Natural killer cell (primary cell): ENCODE data around the gene CNKSR3. TPM values are rescaled to one million over a fixed set of nuclear protein-coding genes. Genes with fewer than 3 reads are reported as not detected.

ENCODE experiments used
- ATAC-seq, 3 donors: fragments of 150-1000 bp in 2 of 3; fragments of 200-7000 bp in 1 of 3; cut with Tn5 transposase; 1 replicate in 1 of 3; 2 replicates in 2 of 3; pipeline ENCODE4 v1.10.0; 2021; ENCODE audit warnings: mild to moderate bottlenecking in 2 of 3, moderate library complexity in 2 of 3
- DNase-seq, 2 donors: peaks; one replicate each; pipeline versions ENCODE4 v3.0.0 to v3.0.0-alpha.2; 2013 to 2021; ENCODE audit warnings: mixed read lengths in 1 of 2
- H3K27ac ChIP-seq: one replicate; pipeline ENCODE4 v1.5.1; 2013; ENCODE audit warnings: mild to moderate bottlenecking, low read length
- H3K27me3 ChIP-seq: one replicate; pipeline ENCODE4 v1.6.1; 2013; ENCODE audit warnings: low read length; ENCODE audit not compliant: control insufficient read depth, insufficient read depth
- H3K36me3 ChIP-seq: one replicate; pipeline ENCODE4 v1.6.1; 2013; ENCODE audit warnings: low read length; ENCODE audit not compliant: control insufficient read depth, insufficient read depth
- H3K4me1 ChIP-seq: one replicate; pipeline ENCODE4 v1.6.1; 2013; ENCODE audit warnings: low read length; ENCODE audit not compliant: control insufficient read depth, insufficient read depth
- H3K4me3 ChIP-seq: one replicate; pipeline ENCODE4 v1.5.1; 2013; ENCODE audit warnings: low read length
- H3K9me3 ChIP-seq: one replicate; pipeline ENCODE4 v1.6.1; 2013; ENCODE audit warnings: low read length; ENCODE audit not compliant: control insufficient read depth, insufficient read depth
- H3K27ac Mint-ChIP-seq, 2 donors: one replicate each; pipeline ENCODE4 v1.8.0; 2022; ENCODE audit warnings: mild to moderate bottlenecking in 2 of 2, mixed read lengths in 2 of 2, moderate library complexity in 1 of 2
- H3K27me3 Mint-ChIP-seq, 2 donors: one replicate each; pipeline ENCODE4 v1.8.0; 2022; ENCODE audit warnings: low read depth in 2 of 2, mixed read lengths in 2 of 2
- H3K36me3 Mint-ChIP-seq: one replicate; pipeline ENCODE4 v1.8.0; 2022; ENCODE audit warnings: mixed read lengths
- H3K4me1 Mint-ChIP-seq, 2 donors: one replicate each; pipeline ENCODE4 v1.8.0; 2022; ENCODE audit warnings: mixed read lengths in 2 of 2
- H3K4me3 Mint-ChIP-seq: one replicate; pipeline ENCODE4 v1.8.0; 2022; ENCODE audit warnings: mild to moderate bottlenecking, moderate library complexity, mixed read lengths
- H3K9me3 Mint-ChIP-seq, 2 donors: one replicate each; pipeline ENCODE4 v1.8.0; 2022; ENCODE audit warnings: mixed read lengths in 2 of 2
- CTCF ChIP-seq: fragments of 200-600 bp; IDR thresholded peaks from one replicate; pipeline ENCODE4 v1.8.0; 2022; ENCODE audit warnings: antibody characterized with exemption
- WGBS: methylation state at CpG from one replicate; pipeline ENCODE4 v1.1.7; 2013; ENCODE audit warnings: missing lambda C conversion rate; ENCODE audit not compliant: insufficient coverage; 5-methylcytosine and 5-hydroxymethylcytosine counted together
- intact Hi-C: fragments of 100-400 bp; cut with micrococcal nuclease; formaldehyde crosslinking; loops from one replicate; pipeline ENCODE4 v1.14.2; 2022
- total RNA-seq, 4 donors: library from RNA; stranded (reverse); fragments of 120-200 nt in 1 of 4; gene quantifications; one replicate each; pipeline versions ENCODE4 v1.2.3 to v1.2.4, GENCODE V29; 2013 to 2022

Gene CNKSR3
- total RNA-seq, 3 donors from 2014 or later (not counting 1 experiment from before 2014, with no cell fraction given): 0.18 TPM; not detected in 2

DNA sequence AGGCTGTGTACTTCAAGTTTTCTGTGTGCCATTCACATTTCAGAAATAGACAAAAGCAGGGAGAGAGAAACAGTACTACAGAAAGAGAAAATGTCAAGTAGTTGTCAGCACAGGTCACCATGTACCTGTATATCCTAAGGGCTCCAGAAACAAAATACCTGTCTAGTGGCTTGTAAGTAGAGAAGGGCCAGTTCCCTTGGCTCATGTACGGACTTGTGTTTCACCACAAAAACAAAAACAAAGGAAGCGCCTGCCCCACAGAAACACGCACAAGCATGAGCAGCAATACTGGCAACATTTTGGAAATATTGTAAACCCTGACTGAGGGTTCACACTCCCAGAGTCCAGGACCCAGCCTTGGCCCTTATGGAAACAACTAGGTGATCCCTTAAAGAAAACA, 44.3 kb downstream of the CNKSR3 start:
- 92% methylated on average over 3 of the region's 3 CpGs for WGBS
- Mint-ChIP-seq H3K27ac (no peak overlapping the region), H3K27me3 (no peaks in the 10 kb centered on the region), H3K36me3 (no peaks in the 10 kb centered on the region), H3K4me3 (no peak overlapping the region), H3K9me3 (no peaks in the 10 kb centered on the region), H3K4me1 (no peaks in the 10 kb centered on the region)
- H3K27me3 ChIP-seq: no peaks in the 10 kb centered on the region
- H3K4me1 ChIP-seq: no peaks in the 10 kb centered on the region
- DNase-seq (no peak), ATAC-seq (no peak)
- no peaks in the 10 kb centered on the region for H3K9me3 ChIP-seq
- intact Hi-C loops: no loop called here
- no peak for TF ChIP-seq CTCF
- no peak overlapping the region for H3K4me3 ChIP-seq
- no peaks in the 10 kb centered on the region for H3K36me3 ChIP-seq
- H3K27ac ChIP-seq: no peak overlapping the region

DNA sequence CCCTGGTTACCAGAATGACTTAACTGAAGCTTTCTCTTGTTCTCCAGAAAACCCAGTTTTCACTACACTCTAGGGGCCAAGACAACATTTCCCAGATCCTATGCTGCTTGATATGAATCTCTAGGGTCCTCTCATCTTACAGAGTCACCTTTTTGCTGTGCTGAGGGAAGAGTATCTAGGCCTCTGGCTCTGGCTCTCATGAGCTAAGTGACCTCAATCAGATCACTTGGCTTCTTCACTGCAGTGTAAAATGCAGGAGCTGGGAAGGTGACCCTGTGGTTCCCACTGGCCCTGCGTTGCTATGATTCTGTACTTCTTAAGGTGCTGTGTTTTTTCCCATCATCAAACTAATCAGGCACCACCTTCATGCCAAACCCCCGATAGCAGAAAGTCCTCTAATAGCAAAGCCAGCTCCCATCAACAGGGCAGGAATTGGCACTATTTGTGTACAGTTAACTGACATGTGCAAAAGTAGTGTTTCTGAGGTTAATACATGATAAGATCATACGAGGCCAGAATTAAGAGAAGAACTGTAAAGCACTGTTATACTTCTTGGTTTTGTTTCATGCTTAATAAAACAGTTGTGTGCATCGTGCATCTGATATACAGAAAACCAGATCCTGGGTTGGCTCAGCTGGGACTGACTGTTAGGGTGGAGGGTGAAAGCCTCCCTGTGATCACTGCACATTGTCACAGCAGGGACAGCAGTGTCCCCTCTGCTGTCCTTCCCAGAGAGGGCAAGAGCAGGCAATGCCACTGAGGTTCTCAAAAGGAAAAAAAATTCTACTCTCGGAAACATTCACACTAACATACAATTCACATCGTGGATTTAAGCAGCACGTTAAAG, 46.7 kb downstream of the CNKSR3 start:
- H3K4me1 ChIP-seq: no peaks in the 10 kb centered on the region
- Mint-ChIP-seq H3K36me3 (no peaks in the 10 kb centered on the region), H3K27me3 (no peaks in the 10 kb centered on the region), H3K9me3 (no peaks in the 10 kb centered on the region), H3K27ac (no peak overlapping the region), H3K4me3 (no peak overlapping the region), H3K4me1 (no peaks in the 10 kb centered on the region)
- no peak for ATAC-seq
- no peak for DNase-seq
- no peaks in the 10 kb centered on the region for H3K27me3 ChIP-seq
- H3K4me3 ChIP-seq: no peak overlapping the region
- no peak for TF ChIP-seq CTCF
- H3K9me3 ChIP-seq: no peaks in the 10 kb centered on the region
- 85% methylated on average over 6 of the region's 7 CpGs for WGBS
- H3K36me3 ChIP-seq: no peaks in the 10 kb centered on the region
- intact Hi-C loops: no loop called here
- no peak overlapping the region for H3K27ac ChIP-seq

- H3K9me3 Mint-ChIP-seq: no peaks in the 10 kb centered on the region
- H3K36me3 ChIP-seq: no peaks in the 10 kb centered on the region
- no peak overlapping the region for H3K27ac Mint-ChIP-seq
- no peak for ATAC-seq
- no peak overlapping the region for H3K4me3 ChIP-seq
- H3K9me3 ChIP-seq: no peaks in the 10 kb centered on the region
- DNase-seq: no peak
- no peaks in the 10 kb centered on the region for H3K4me1 ChIP-seq
- intact Hi-C loops: no loop called here
- H3K4me3 Mint-ChIP-seq: no peak overlapping the region
- no peaks in the 10 kb centered on the region for H3K36me3 Mint-ChIP-seq
- H3K4me1 Mint-ChIP-seq: no peaks in the 10 kb centered on the region
- 70% methylated on average over 5 of the region's 5 CpGs for WGBS
- no peaks in the 10 kb centered on the region for H3K27me3 ChIP-seq
- H3K27me3 Mint-ChIP-seq: no peaks in the 10 kb centered on the region
- no peak for TF ChIP-seq CTCF
- no peak overlapping the region for H3K27ac ChIP-seq
These were observed 48.1 kb downstream of the CNKSR3 start for GRCh38 chr6:154462425-154462824.

DNA sequence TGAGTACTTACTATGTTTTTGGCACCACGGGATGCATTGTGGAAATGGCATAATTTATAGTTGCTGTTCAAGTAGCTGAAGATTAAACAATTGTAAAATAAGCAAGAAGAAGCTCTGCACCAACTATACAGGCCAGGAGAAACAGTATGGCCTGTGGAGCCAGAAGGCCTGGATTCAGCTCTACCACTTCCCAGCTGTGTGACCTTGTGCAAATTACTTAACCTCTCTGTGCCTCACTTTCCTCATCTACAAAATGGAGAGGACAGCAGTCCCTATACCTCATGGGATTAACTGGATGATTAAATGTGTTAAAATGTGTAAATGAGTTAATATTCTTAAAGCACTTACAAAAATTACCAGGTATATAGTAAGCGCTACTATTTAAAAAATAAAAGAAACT, 49.1 kb downstream of the CNKSR3 start:
- intact Hi-C loops: no loop called here
- no peaks in the 10 kb centered on the region for H3K4me1 Mint-ChIP-seq
- no peaks in the 10 kb centered on the region for H3K4me1 ChIP-seq
- no peaks in the 10 kb centered on the region for H3K36me3 Mint-ChIP-seq
- TF ChIP-seq CTCF: no peak
- no peak for ATAC-seq
- DNase-seq: no peak
- H3K27me3 ChIP-seq: no peaks in the 10 kb centered on the region
- no peaks in the 10 kb centered on the region for H3K36me3 ChIP-seq
- H3K27me3 Mint-ChIP-seq: no peaks in the 10 kb centered on the region
- no peaks in the 10 kb centered on the region for H3K9me3 ChIP-seq
- H3K27ac Mint-ChIP-seq: no peak overlapping the region
- WGBS: 94% methylated on average over 2 of the region's 2 CpGs
- H3K4me3 Mint-ChIP-seq: no peak overlapping the region
- H3K9me3 Mint-ChIP-seq: no peaks in the 10 kb centered on the region
- no peak overlapping the region for H3K27ac ChIP-seq
- H3K4me3 ChIP-seq: no peak overlapping the region
